ENCODE measurements around the gene VPREB3.
A peak's percentile ranks its signal among the peaks of the same experiment; 100 is the strongest.
"Not testable (repeated sequence)": the region's sequence is repeated elsewhere in the genome, so short reads cannot be mapped to it uniquely, and the experiment has no call there.

The VPREB3 gene

GRCh38 chr22:23763579-23763945 lies 9.3 kb upstream of the VPREB3 start:
- peak; percentile 63 for DNase-seq

- DNase-seq: peak; percentile 27
Measured at GRCh38 chr22:23762842-23763578, 8.8 kb upstream of the VPREB3 start, which contains the start of gene C22orf15. Gene C22orf15, plus strand, starts transcription at chr22:23762990. Its CDS starts 317 bp downstream, at chr22:23763307.

- DNase-seq: no peak
Measured at GRCh38 chr22:23760056-23760455, 5.8 kb upstream of the VPREB3 start.

GRCh38 chr22:23759566-23759965 lies 5.3 kb upstream of the VPREB3 start:
- DNase-seq: no peak

- DNase-seq: no peak
Measured at GRCh38 chr22:23756891-23757290, 2.7 kb upstream of the VPREB3 start.

- DNase-seq: no peak
Measured at GRCh38 chr22:23755711-23756110, 1.5 kb upstream of the VPREB3 start.

GRCh38 chr22:23754980-23755636 lies 883 bp upstream of the VPREB3 start:
- no peak for DNase-seq

- DNase-seq: no peak
Measured at GRCh38 chr22:23753385-23753784, 840 bp downstream of the VPREB3 start.

GRCh38 chr22:23752750-23753149 lies 1.5 kb downstream of the VPREB3 start:
- DNase-seq: no peak

GRCh38 chr22:23752090-23752691 lies 2.0 kb downstream of the VPREB3 start:
- no peak for DNase-seq

GRCh38 chr22:23751441-23751996 lies 2.7 kb downstream of the VPREB3 start:
- DNase-seq: no peak

- peak; percentile 87 for DNase-seq
Measured at GRCh38 chr22:23750714-23751440, 3.3 kb downstream of the VPREB3 start, which contains the start of gene ZNF70. Gene ZNF70, minus strand, starts transcription at chr22:23751112. Its CDS starts 5,972 bp downstream, at chr22:23745140.

GRCh38 chr22:23750367-23750713 lies 3.9 kb downstream of the VPREB3 start:
- DNase-seq: no peak

GRCh38 chr22:23749841-23750301 lies 4.4 kb downstream of the VPREB3 start:
- DNase-seq: no peak

GRCh38 chr22:23745791-23746190 lies 8.4 kb downstream of the VPREB3 start:
- DNase-seq: no peak

- no peak for DNase-seq
Measured at GRCh38 chr22:23744485-23744884, 9.7 kb downstream of the VPREB3 start.

GRCh38 chr22:23744001-23744400 lies 10.2 kb downstream of the VPREB3 start:
- no peak for DNase-seq

GRCh38 chr22:23743303-23743705 lies 10.9 kb downstream of the VPREB3 start:
- DNase-seq: no peak

GRCh38 chr22:23742505-23743264 lies 11.5 kb downstream of the VPREB3 start:
- DNase-seq: no peak

GRCh38 chr22:23737696-23738095 lies 16.5 kb downstream of the VPREB3 start:
- DNase-seq: no peak

GRCh38 chr22:23728108-23728507 lies 26.1 kb downstream of the VPREB3 start:
- not testable (repeated sequence) for DNase-seq

- DNase-seq: no peak
Measured at GRCh38 chr22:23722724-23723123, 31.5 kb downstream of the VPREB3 start.
